ENCODE measurements around the gene RYR2. TPM values are rescaled to one million over a fixed set of nuclear protein-coding genes. Genes with fewer than 3 reads are reported as not detected.

Gene RYR2
- total RNA-seq, 1 donor from 2014 or later, result 0.19 TPM

DNA sequence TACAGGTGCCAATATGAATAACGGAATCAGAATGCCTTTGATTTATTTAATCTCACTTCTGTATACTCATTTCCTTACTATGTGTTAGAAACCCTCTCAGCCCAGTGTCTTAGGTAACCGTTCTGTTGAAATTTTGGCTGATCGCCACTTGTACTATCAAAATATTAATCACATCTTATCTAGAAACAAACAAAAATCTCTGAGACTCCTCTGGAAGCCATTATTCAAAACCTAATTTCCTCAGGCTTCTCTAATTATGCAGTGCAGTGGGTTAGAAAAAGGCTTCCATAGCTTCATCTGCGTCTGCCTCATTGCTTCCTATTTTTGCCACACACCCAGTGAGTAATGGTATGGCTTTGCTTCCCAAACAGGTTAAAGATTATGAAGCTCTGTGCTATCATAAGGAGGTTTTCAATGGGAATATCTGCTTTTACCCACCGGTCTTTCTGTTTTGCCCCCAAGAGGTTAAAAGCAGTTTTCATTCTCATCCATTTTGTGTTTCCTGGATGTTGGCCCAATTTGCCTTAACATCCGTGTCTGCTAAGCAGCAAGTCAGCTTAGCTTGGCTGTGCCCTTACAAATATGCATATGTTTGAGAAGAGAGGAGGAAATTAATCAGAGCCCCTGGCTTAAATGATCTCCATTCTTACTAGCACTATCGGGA lies 129.6 kb downstream of the RYR2 start:
- no peak for DNase-seq (ENCODE audit: low spot score, unreplicated experiment)
- no peaks in the 10 kb centered on the region for H3K36me3 Mint-ChIP-seq (ENCODE audit: insufficient read depth)
- H3K9me3 Mint-ChIP-seq (ENCODE audit: low read depth), result no peaks in the 10 kb centered on the region
- H3K4me1 Mint-ChIP-seq (ENCODE audit: low read depth), result no peaks in the 10 kb centered on the region
- TF ChIP-seq, protein P1, sequence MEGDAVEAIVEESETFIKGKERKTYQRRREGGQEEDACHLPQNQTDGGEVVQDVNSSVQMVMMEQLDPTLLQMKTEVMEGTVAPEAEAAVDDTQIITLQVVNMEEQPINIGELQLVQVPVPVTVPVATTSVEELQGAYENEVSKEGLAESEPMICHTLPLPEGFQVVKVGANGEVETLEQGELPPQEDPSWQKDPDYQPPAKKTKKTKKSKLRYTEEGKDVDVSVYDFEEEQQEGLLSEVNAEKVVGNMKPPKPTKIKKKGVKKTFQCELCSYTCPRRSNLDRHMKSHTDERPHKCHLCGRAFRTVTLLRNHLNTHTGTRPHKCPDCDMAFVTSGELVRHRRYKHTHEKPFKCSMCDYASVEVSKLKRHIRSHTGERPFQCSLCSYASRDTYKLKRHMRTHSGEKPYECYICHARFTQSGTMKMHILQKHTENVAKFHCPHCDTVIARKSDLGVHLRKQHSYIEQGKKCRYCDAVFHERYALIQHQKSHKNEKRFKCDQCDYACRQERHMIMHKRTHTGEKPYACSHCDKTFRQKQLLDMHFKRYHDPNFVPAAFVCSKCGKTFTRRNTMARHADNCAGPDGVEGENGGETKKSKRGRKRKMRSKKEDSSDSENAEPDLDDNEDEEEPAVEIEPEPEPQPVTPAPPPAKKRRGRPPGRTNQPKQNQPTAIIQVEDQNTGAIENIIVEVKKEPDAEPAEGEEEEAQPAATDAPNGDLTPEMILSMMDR (IDR thresholded peaks at IDR 0.05; ENCODE audit: unreplicated experiment), result no peak
- no peak overlapping the region for H3K27ac Mint-ChIP-seq
- no peak overlapping the region for H3K4me3 Mint-ChIP-seq (ENCODE audit: low read depth)
- no peaks in the 10 kb centered on the region for H3K27me3 Mint-ChIP-seq

DNA sequence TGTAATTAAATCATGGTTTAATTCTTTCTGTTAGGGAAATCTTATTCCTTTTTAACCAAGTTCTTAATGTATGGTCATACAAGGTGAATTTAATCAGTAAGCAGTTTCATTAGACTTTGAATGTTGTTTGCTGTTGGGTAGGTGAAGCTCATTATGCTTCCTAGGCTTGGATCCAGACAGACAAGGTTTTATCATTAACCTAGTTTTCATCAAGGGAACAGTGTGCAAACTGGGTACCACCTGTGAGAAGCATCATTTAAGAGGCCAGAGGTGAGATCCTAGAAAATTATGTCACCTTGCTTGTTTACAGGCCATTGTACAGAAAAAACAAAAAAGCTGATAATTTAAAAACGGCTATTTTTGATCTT lies 130.1 kb downstream of the RYR2 start:
- TF ChIP-seq, protein P1 (IDR thresholded peaks at IDR 0.05; ENCODE audit: unreplicated experiment), result no peak
- Mint-ChIP-seq H3K4me3 (ENCODE audit: low read depth) (no peak overlapping the region), H3K36me3 (ENCODE audit: insufficient read depth) (no peaks in the 10 kb centered on the region), H3K4me1 (ENCODE audit: low read depth) (no peaks in the 10 kb centered on the region), H3K9me3 (ENCODE audit: low read depth) (no peaks in the 10 kb centered on the region), H3K27ac (no peak overlapping the region), H3K27me3 (no peaks in the 10 kb centered on the region)
- no peak for DNase-seq (ENCODE audit: low spot score, unreplicated experiment)

DNA sequence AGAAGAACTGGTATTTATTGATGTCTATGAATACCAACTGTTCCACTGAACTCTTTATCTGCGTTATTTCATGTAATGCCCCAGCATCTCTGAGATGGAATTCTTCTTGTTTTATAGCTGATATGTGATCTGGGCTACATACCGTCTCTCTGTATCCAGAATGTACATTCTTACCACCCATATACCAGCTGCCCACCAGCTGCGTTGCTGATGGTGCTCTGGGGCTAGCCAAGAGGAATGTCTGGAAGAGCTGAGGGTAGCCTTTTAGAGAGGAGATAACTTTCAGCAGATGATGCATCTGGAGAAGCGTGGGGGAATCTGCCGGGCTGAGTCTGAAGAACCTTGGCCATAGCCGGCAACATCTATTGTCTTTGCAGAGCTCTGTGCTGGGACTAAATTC lies 137.5 kb downstream of the RYR2 start:
- no peak for DNase-seq (ENCODE audit: low spot score, unreplicated experiment)
- H3K27ac Mint-ChIP-seq, result no peak overlapping the region
- H3K4me3 Mint-ChIP-seq (ENCODE audit: low read depth), result no peak overlapping the region
- no peaks in the 10 kb centered on the region for H3K27me3 Mint-ChIP-seq
- H3K36me3 Mint-ChIP-seq (ENCODE audit: insufficient read depth), result no peaks in the 10 kb centered on the region
- H3K4me1 Mint-ChIP-seq (ENCODE audit: low read depth), result no peaks in the 10 kb centered on the region
- H3K9me3 Mint-ChIP-seq (ENCODE audit: low read depth), result no peaks in the 10 kb centered on the region
- TF ChIP-seq, protein P1 (IDR thresholded peaks at IDR 0.05; ENCODE audit: unreplicated experiment), result no peak

DNA sequence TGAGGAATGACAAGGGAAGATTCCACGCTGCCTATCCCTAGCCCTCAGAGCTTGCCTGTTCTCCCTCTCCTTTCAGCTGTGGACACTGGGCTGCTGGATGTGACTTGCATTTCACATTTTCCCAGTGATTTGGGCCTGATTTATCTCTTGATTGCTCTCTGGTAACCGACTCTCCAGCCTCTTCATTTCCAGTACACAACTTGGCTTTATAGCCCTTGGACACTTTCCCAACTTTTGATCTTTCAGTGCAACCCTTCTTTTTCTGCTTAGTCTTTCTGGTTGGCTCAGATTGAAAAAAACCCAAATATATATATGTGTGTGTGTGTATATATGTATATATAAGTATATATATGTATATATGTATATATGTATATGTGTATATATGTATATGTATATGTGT lies 138.3 kb downstream of the RYR2 start:
- no peak for DNase-seq (ENCODE audit: low spot score, unreplicated experiment)
- no peaks in the 10 kb centered on the region for H3K36me3 Mint-ChIP-seq (ENCODE audit: insufficient read depth)
- H3K4me1 Mint-ChIP-seq (ENCODE audit: low read depth), result no peaks in the 10 kb centered on the region
- no peaks in the 10 kb centered on the region for H3K27me3 Mint-ChIP-seq
- no peak overlapping the region for H3K27ac Mint-ChIP-seq
- H3K4me3 Mint-ChIP-seq (ENCODE audit: low read depth), result no peak overlapping the region
- TF ChIP-seq, protein P1 (IDR thresholded peaks at IDR 0.05; ENCODE audit: unreplicated experiment), result no peak
- H3K9me3 Mint-ChIP-seq (ENCODE audit: low read depth), result no peaks in the 10 kb centered on the region

DNA sequence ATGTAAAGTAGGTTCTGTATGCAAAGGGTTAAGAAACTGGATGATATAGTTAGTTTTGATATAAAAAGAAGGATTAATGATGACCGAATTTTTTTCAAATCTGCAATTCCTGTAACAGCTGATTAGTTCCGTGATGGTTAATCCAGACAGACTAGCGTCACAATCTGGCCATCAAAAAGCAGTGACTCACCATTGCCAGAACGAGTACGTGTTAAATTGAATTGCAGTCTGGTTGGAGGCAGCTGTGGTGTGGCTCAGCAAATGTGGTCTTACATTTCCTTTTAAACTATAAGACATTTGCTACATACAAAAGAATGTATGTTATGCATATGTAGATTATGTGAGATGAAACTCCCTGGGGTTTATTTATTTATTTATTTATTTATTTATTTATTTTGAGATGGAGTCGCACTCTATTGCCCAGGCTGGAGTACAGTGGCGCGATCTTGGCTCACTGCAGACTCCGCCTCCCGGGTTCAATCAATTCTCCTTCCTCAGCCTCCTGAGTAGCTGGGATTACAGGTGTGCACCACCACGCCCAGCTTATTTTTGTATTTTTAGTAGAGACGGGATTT lies 139.8 kb downstream of the RYR2 start:
- Mint-ChIP-seq H3K27me3 (no peaks in the 10 kb centered on the region), H3K36me3 (ENCODE audit: insufficient read depth) (no peaks in the 10 kb centered on the region), H3K4me1 (ENCODE audit: low read depth) (no peaks in the 10 kb centered on the region), H3K9me3 (ENCODE audit: low read depth) (no peaks in the 10 kb centered on the region), H3K4me3 (ENCODE audit: low read depth) (no peak overlapping the region), H3K27ac (no peak overlapping the region)
- TF ChIP-seq, protein P1 (IDR thresholded peaks at IDR 0.05; ENCODE audit: unreplicated experiment), result no peak
- DNase-seq (ENCODE audit: low spot score, unreplicated experiment), result no peak

All from progenitor cell of endocrine pancreas (in vitro differentiated cells).